ENCODE results near the gene SPEM3. TPM values are rescaled to one million over a fixed set of nuclear protein-coding genes. Genes with fewer than 3 reads are reported as not detected.

SPEM3 gene
- total RNA-seq, 4 donors from 2014 or later, result not detected

DNA sequence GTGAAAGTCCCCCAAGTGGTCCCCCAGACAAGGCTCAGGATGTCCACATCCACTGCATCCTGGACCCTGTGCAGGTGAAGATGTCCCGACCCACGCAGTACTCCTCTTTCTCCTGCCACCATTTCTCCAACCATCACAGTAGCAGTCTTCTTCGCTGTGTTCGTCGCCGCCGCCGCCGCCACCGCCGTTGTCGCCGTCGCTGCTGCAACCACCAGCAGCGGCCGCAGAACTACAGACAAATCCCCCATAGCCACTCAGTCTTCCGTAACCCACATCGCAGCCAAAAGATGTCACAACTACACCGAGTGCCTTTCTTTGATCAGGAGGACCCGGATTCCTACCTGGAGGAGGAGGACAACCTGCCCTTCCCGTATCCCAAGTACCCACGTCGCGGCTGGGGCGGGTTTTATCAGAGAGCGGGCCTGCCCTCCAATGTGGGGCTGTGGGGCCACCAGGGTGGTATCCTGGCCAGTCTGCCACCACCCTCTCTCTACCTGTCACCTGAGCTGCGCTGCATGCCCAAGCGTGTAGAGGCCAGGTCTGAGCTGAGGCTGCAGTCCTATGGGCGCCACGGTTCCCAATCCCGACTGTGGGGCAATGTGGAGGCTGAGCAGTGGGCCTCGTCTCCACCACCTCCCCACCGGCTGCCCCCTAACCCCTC, 2.3 kb upstream of the SPEM3 start:
- intact Hi-C loops (cut with DNase I; ENCODE audit: low total_unique reads) (no loop called here), in situ Hi-C loops (cut with MboI; ENCODE audit: low pct_ligation_motif_present in 1 of 4, low pct_unique_long_range_greater_than_20kb in 1 of 4, low sequenced_read_pairs in 3 of 4) (no loop called here)
- TF ChIP-seq CTCF (IDR thresholded peaks at IDR 0.05) (no peak), POLR2A (IDR thresholded peaks at IDR 0.05) (no peak), EP300 (IDR thresholded peaks at IDR 0.05; ENCODE audit: low read depth) (no peak), POLR2AphosphoS5 (IDR thresholded peaks at IDR 0.05) (no peak)
- H3K27me3 ChIP-seq, result no peaks in the 10 kb centered on the region
- H3K9me3 ChIP-seq, result no peaks in the 10 kb centered on the region
- no peak overlapping the region for H3K4me3 ChIP-seq
- no peak for DNase-seq
- H3K4me1 ChIP-seq, result no peaks in the 10 kb centered on the region
- 96 to 100% methylated on average over 2 to 28 of the region's 33 CpGs for WGBS, 2 donors (ENCODE audit: low coverage in 1 of 2)
- no peaks in the 10 kb centered on the region for H3K36me3 ChIP-seq
- no peak overlapping the region for H3K27ac ChIP-seq

GRCh38 chr17:7426896-7427489, 1.7 kb upstream of the SPEM3 start:
- Histone ChIP-seq H3K36me3 (no peaks in the 10 kb centered on the region), H3K27ac (no peak overlapping the region), H3K9me3 (no peaks in the 10 kb centered on the region), H3K4me1 (no peaks in the 10 kb centered on the region), H3K27me3 (no peaks in the 10 kb centered on the region), H3K4me3 (no peak overlapping the region)
- WGBS, 2 donors (ENCODE audit: low coverage in 1 of 2), result 89% methylated on average over 28 of the region's 29 CpGs; no CpG with 5 or more reads in 1 of the 2 donors
- in situ Hi-C loops (cut with MboI; ENCODE audit: low pct_ligation_motif_present in 1 of 4, low pct_unique_long_range_greater_than_20kb in 1 of 4, low sequenced_read_pairs in 3 of 4) (no loop called here), intact Hi-C loops (cut with DNase I; ENCODE audit: low total_unique reads) (no loop called here)
- no peak for TF ChIP-seq POLR2A (IDR thresholded peaks at IDR 0.05)
- TF ChIP-seq EP300 (IDR thresholded peaks at IDR 0.05; ENCODE audit: low read depth), result no peak
- TF ChIP-seq POLR2AphosphoS5 (IDR thresholded peaks at IDR 0.05), result no peak
- no peak for TF ChIP-seq CTCF (IDR thresholded peaks at IDR 0.05)
- DNase-seq, result no peak

- 88% methylated on average over 7 of the region's 7 CpGs; no CpG with 5 or more reads in 1 of the 2 donors for WGBS, 2 donors (ENCODE audit: low coverage in 1 of 2)
- intact Hi-C loops (cut with DNase I; ENCODE audit: low total_unique reads) (no loop called here), in situ Hi-C loops (cut with MboI; ENCODE audit: low pct_ligation_motif_present in 1 of 4, low pct_unique_long_range_greater_than_20kb in 1 of 4, low sequenced_read_pairs in 3 of 4) (no loop called here)
- no peak overlapping the region for H3K4me3 ChIP-seq
- no peaks in the 10 kb centered on the region for H3K27me3 ChIP-seq
- no peaks in the 10 kb centered on the region for H3K9me3 ChIP-seq
- H3K27ac ChIP-seq, result no peak overlapping the region
- no peak for TF ChIP-seq CTCF (IDR thresholded peaks at IDR 0.05)
- TF ChIP-seq EP300 (IDR thresholded peaks at IDR 0.05; ENCODE audit: low read depth), result no peak
- no peak for TF ChIP-seq POLR2AphosphoS5 (IDR thresholded peaks at IDR 0.05)
- no peak for DNase-seq
- H3K36me3 ChIP-seq, result no peaks in the 10 kb centered on the region
- H3K4me1 ChIP-seq, result no peaks in the 10 kb centered on the region
These were observed 1.1 kb upstream of the SPEM3 start for GRCh38 chr17:7427549-7427948.

DNA sequence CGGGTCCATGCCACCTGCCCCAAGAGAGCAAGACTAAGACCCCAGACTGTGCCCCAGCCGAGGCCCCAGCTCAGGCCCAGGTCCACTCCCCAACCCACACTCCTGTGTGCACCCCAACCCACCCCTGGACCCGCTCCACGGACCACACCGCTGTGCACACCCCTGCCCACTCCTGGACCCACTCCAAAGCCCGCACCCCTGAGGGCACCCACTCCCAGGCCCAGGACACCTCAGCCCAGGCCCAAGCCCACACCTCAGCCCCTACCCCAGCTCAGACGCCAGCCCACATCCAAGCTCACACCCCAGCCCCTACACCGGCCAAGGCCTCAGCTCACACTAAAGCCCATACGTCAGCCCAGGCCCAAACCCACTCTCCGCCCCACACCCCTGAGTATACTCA, 1.1 kb downstream of the SPEM3 start:
- Histone ChIP-seq H3K9me3 (no peaks in the 10 kb centered on the region), H3K4me1 (peaks cover 0 to under 1% (median 0%) of the 10 kb centered on the region in 4 donors), H3K27ac (no peak overlapping the region), H3K36me3 (no peaks in the 10 kb centered on the region), H3K4me3 (no peak overlapping the region), H3K27me3 (no peaks in the 10 kb centered on the region)
- no peak for DNase-seq
- TF ChIP-seq EP300 (IDR thresholded peaks at IDR 0.05; ENCODE audit: low read depth), result no peak
- no peak for TF ChIP-seq POLR2A (IDR thresholded peaks at IDR 0.05)
- no peak for TF ChIP-seq POLR2AphosphoS5 (IDR thresholded peaks at IDR 0.05)
- no peak for TF ChIP-seq CTCF (IDR thresholded peaks at IDR 0.05)
- intact Hi-C loops (cut with DNase I; ENCODE audit: low total_unique reads) (no loop called here), in situ Hi-C loops (cut with MboI; ENCODE audit: low pct_ligation_motif_present in 1 of 4, low pct_unique_long_range_greater_than_20kb in 1 of 4, low sequenced_read_pairs in 3 of 4) (loop anchor here in 2 of 4 donors (10.0 kb wide), 2 partner anchors 65 to 75 kb away; partner anchors contain the start of genes KCTD11 (in 1 of the 2) and TMEM95 (in 1 of the 2))
- WGBS, 2 donors (ENCODE audit: low coverage in 1 of 2), result 80 to 93% methylated on average over 1 to 10 of the region's 10 CpGs
